ENCODE measurements around the gene TADA2A.

- TF ChIP-seq, protein P1, sequence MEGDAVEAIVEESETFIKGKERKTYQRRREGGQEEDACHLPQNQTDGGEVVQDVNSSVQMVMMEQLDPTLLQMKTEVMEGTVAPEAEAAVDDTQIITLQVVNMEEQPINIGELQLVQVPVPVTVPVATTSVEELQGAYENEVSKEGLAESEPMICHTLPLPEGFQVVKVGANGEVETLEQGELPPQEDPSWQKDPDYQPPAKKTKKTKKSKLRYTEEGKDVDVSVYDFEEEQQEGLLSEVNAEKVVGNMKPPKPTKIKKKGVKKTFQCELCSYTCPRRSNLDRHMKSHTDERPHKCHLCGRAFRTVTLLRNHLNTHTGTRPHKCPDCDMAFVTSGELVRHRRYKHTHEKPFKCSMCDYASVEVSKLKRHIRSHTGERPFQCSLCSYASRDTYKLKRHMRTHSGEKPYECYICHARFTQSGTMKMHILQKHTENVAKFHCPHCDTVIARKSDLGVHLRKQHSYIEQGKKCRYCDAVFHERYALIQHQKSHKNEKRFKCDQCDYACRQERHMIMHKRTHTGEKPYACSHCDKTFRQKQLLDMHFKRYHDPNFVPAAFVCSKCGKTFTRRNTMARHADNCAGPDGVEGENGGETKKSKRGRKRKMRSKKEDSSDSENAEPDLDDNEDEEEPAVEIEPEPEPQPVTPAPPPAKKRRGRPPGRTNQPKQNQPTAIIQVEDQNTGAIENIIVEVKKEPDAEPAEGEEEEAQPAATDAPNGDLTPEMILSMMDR (IDR thresholded peaks at IDR 0.05; ENCODE audit: poor library complexity) = no peak
- TF ChIP-seq EZH2 (IDR thresholded peaks at IDR 0.05; ENCODE audit: borderline replicate concordance) (no peak), EZH2phosphoT487 (IDR thresholded peaks at IDR 0.05; ENCODE audit: low read depth, severe bottlenecking, unreplicated experiment) (no peak)
These were observed 56.4 kb downstream of the TADA2A start for GRCh38 chr17:37463039-37463438.
